Ascending aorta (tissue), 2 donors: Measurements from ENCODE around the gene GOLGA5. TPM values are rescaled to one million over a fixed set of nuclear protein-coding genes. Genes with fewer than 3 reads are reported as not detected.
A peak's percentile ranks its signal among the peaks of the same experiment; 100 is the strongest.
"Not testable (repeated sequence)": the region's sequence is repeated elsewhere in the genome, so short reads cannot be mapped to it uniquely, and the experiment has no call there.

Source experiments
- DNase-seq, 2 donors: peaks; one replicate each; pipeline ENCODE4 v3.0.0-alpha.2; 2019; ENCODE audit warnings: low spot score in 2 of 2
- H3K27ac ChIP-seq, 2 donors: fragments of 200-600 bp; sonication (generic); one replicate each; pipeline ENCODE4 v1.5.1; 2016 to 2017; ENCODE audit warnings: mild to moderate bottlenecking in 1 of 2
- H3K27me3 ChIP-seq: fragments of 200-600 bp; sonication (generic); one replicate; pipeline ENCODE4 v1.5.1; 2017
- H3K36me3 ChIP-seq, 2 donors: fragments of 200-600 bp; sonication (generic); one replicate each; pipeline ENCODE4 v1.5.1; 2016
- H3K4me1 ChIP-seq, 2 donors: fragments of 200-600 bp; sonication (generic); one replicate each; pipeline ENCODE4 v1.5.1; 2016 to 2017; ENCODE audit warnings: mild to moderate bottlenecking in 1 of 2
- H3K4me3 ChIP-seq, 2 donors: fragments of 200-600 bp; sonication (generic); one replicate each; pipeline ENCODE4 v1.5.1; 2016 to 2017; ENCODE audit warnings: mild to moderate bottlenecking in 1 of 2
- H3K9me3 ChIP-seq, 2 donors: fragments of 200-600 bp; sonication (generic); one replicate each; pipeline ENCODE4 v1.5.1; 2016
- intact Hi-C: fragments of 100-400 bp; cut with DNase I; formaldehyde crosslinking; loops from one replicate; pipeline ENCODE4 v1.15.1; 2023
- total RNA-seq: library from RNA; depleted of rRNA; stranded (reverse); fragments of >200 nt; gene quantifications from one replicate; pipeline ENCODE4 v1.1.0, GENCODE V29; 2016
- TF ChIP-seq, protein P1 (sequence below), 3 experiments: fragments of 200-600 bp in 2 of 3; fragments of 450-650 bp in 1 of 3; sonication (generic) in 2 of 3; IDR thresholded peaks; one replicate each; pipeline ENCODE4 v1.5.1; 2016 to 2019; ENCODE audit warnings: antibody characterized with exemption in 3 of 3, mild to moderate bottlenecking in 1 of 3, moderate library complexity in 1 of 3

GOLGA5 gene
- total RNA-seq, 1 donor from 2014 or later, result 26.3 TPM

DNA sequence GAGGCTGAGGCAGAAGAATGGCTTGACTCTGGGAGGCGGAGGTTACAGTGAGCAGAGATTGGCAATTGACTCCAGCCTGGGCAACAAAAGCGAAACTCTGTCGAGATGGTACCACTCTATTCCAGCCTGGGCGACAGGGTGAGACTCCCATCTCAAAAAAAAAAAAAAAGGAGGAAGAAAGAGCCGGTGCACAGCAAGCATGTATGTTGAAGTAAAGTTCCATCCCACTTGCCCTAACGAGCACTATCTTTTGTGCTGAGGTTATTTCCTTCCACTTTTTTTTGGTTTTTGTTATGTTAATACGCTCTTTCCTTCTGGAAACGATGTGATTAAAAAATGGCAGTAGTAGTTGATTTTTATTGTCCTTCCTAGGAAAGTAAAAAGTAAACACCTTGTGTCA, 19.5 kb upstream of the GOLGA5 start:
- no peaks in the 10 kb centered on the region for H3K36me3 ChIP-seq
- DNase-seq, result peak in 1 of 2 donors; percentile 18
- TF ChIP-seq, protein P1, sequence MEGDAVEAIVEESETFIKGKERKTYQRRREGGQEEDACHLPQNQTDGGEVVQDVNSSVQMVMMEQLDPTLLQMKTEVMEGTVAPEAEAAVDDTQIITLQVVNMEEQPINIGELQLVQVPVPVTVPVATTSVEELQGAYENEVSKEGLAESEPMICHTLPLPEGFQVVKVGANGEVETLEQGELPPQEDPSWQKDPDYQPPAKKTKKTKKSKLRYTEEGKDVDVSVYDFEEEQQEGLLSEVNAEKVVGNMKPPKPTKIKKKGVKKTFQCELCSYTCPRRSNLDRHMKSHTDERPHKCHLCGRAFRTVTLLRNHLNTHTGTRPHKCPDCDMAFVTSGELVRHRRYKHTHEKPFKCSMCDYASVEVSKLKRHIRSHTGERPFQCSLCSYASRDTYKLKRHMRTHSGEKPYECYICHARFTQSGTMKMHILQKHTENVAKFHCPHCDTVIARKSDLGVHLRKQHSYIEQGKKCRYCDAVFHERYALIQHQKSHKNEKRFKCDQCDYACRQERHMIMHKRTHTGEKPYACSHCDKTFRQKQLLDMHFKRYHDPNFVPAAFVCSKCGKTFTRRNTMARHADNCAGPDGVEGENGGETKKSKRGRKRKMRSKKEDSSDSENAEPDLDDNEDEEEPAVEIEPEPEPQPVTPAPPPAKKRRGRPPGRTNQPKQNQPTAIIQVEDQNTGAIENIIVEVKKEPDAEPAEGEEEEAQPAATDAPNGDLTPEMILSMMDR (IDR thresholded peaks at IDR 0.05), result no peak
- no peaks in the 10 kb centered on the region for H3K9me3 ChIP-seq
- no peak overlapping the region for H3K4me3 ChIP-seq
- intact Hi-C loops, result no loop called here
- no peaks in the 10 kb centered on the region for H3K27me3 ChIP-seq
- H3K27ac ChIP-seq, result no peak overlapping the region
- H3K4me1 ChIP-seq, result no peaks in the 10 kb centered on the region

DNA sequence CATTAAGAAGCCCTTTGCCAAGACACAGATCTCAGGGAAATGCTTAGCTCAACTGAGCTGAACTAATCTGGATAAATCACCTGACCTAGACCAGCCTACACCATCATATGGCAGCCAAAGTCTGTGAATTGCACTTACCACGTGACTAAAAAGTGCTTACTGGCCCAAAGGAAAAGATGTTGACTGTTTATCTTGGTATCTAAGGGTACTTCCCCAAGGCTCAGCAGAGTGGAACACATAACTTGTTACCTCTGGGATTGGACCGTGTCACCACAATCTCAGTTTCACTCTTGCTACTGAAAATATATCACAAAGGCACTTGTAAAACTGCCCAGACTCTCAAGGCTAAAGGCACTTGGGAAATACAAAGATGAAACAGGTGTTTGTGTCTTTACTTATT, 18.8 kb upstream of the GOLGA5 start:
- H3K27ac ChIP-seq, H3K9me3 ChIP-seq, DNase-seq, H3K27me3 ChIP-seq, H3K4me3 ChIP-seq, H3K4me1 ChIP-seq, H3K36me3 ChIP-seq, intact Hi-C loops: not testable (repeated sequence)

DNA sequence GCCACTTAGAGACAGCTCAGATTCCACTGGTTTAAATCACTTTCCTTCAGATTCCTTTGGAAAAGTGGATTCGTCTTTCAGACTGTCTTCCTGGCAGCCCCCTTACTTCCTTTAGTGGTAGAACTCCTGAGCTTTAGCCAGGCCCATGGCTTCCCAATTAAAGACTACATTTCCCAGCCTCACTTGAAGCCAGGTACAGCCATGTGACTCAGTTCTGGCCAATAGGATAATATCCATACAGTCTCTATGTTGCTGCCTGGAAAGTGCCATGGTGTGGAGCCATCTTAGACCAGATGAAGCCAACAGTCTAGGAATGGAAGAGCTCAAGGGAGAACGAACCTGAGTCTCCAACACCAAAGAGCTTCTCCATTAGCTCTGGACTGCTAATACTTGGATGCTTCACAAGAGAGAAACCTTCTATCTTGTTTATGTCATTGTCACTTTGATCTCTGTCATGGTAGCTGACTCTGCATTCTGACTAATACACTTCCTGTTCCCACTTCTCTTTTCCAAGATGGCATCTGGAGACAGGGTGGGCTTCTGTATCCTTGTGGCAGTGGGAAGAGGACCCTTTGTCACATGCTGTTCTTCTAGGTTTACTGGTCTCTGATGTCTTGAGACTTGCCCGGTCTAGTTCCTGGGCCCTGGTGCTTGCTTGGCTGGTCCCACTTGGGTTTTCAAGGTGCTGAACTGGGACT, 15.1 kb upstream of the GOLGA5 start:
- H3K9me3 ChIP-seq, H3K36me3 ChIP-seq, H3K27ac ChIP-seq, DNase-seq, H3K4me1 ChIP-seq, H3K4me3 ChIP-seq, intact Hi-C loops, H3K27me3 ChIP-seq: not testable (repeated sequence)

DNA sequence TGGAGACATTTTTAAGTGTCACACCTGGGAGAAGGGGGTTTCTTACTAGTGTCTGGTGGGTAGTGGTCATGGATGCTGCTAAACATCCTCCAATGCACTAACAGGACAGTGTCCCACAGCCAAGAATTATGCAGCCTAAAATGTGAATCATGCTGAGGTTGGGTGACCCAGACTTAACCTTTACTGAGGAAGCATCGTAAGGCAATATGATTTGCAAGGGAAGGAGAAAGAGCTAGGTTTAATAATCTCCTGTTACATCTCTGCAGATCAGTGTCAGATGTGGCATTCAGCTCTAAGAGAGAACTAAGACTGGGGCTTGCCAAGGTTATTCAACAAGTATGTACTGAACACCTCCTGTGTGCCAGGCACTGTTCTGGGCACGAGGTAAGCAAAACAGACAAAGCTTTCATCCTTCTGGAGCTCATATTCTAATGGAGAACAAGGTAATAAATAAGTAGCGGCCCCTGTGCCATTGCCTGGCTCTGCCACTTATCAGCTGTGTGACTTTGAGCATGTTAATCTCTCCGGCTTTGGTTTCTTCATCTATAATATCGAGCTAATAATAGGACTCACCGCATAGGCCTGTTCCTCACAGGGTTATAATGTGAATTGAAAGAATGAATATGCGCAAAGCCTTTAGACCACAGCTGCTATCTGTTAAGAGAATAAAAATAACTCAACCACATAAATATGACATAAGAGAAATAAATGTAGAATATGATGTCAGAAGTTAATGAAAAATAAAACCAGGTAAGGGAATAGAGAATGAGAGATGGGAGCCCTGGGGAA, 13.5 kb upstream of the GOLGA5 start:
- DNase-seq, result no peak
- H3K36me3 ChIP-seq, result no peaks in the 10 kb centered on the region
- TF ChIP-seq, protein P1 (IDR thresholded peaks at IDR 0.05), result no peak
- peaks cover 0 to 2% of the 10 kb centered on the region in 2 donors for H3K4me1 ChIP-seq
- H3K9me3 ChIP-seq, result no peaks in the 10 kb centered on the region
- H3K4me3 ChIP-seq, result no peak overlapping the region
- no peak overlapping the region for H3K27ac ChIP-seq
- no peaks in the 10 kb centered on the region for H3K27me3 ChIP-seq
- intact Hi-C loops, result no loop called here

DNA sequence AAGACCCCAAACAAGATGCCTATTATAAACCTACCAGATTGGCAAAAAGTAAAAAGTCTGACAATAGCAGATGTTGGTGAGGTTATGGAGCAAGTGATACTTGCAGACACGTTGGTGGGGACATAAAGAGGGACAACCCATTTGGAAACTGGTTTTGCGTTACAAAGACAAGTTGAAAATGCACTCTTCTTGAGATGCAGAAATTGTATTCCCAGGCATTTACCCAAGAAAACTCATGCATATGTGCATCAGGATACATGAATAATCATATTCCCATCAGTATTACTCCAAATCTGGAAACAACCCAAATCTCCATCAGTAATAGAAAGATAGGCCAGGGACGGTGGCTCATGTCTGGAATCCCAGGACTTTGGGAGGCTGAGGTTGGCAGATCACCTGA, 12.8 kb upstream of the GOLGA5 start:
- TF ChIP-seq, protein P1 (IDR thresholded peaks at IDR 0.05), result no peak
- Histone ChIP-seq H3K27ac (no peak overlapping the region), H3K27me3 (no peaks in the 10 kb centered on the region), H3K36me3 (no peaks in the 10 kb centered on the region), H3K9me3 (no peaks in the 10 kb centered on the region), H3K4me1 (peaks cover 0 to 2% of the 10 kb centered on the region in 2 donors), H3K4me3 (no peak overlapping the region)
- DNase-seq, result no peak
- intact Hi-C loops, result no loop called here

DNA sequence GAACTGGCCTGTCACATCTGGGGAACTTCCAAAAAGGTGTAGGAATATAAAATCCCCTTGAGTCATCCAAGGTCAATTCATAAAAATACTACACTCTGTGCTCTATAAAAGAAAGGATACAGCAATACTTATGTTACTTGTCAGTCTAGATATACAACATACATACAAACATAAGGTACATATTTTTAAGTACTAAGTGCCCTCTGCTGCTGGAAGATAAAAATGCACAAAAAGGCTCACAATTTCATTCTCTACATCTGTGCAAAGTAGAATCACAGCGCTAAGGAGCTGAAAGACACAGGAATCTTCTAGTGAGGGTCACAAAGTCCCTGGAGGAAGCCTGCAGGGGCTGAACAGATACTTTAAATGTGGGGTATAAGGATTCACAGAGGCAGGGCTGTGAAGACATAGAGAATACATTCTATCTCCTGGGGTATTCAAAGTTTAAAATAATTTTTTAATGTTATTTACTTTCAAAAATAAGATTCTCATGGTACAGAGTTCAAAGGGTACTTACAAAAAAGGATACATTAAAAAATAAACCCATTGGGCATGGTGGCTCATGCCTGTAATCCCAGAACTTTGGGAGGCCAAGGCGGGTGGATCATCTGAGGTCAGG, 10.2 kb upstream of the GOLGA5 start:
- H3K4me1 ChIP-seq, result peaks cover 0 to 2% of the 10 kb centered on the region in 2 donors
- TF ChIP-seq, protein P1 (IDR thresholded peaks at IDR 0.05), result peak; percentile 36 to 66 (median 53)
- no peak overlapping the region for H3K4me3 ChIP-seq
- DNase-seq, result no peak
- H3K9me3 ChIP-seq, result peaks cover 3% of the 10 kb centered on the region in 2 donors
- no peaks in the 10 kb centered on the region for H3K27me3 ChIP-seq
- intact Hi-C loops, result loop anchor here (1.0 kb wide), 2 partner anchors 70 to 97 kb away; no protein-coding TSS in a partner anchor
- no peak overlapping the region for H3K27ac ChIP-seq
- no peaks in the 10 kb centered on the region for H3K36me3 ChIP-seq
